NCI-H69 (cell line): Measurements from ENCODE around the gene ASMTL.
"Not testable (repeated sequence)": the region's sequence is repeated elsewhere in the genome, so short reads cannot be mapped to it uniquely, and the experiment has no call there.

Experiments
- DNase-seq: peaks from one replicate; lab custom pipeline; 2025; lab: John Stamatoyannopoulos, UW

ASMTL gene

GRCh38 chrX:1453951-1454785, 1.5 kb upstream of the ASMTL start:
- DNase-seq: no peak

GRCh38 chrX:1453395-1453783, 680 bp upstream of the ASMTL start:
- no peak for DNase-seq

- DNase-seq: no peak
These were observed 821 bp downstream of the ASMTL start for GRCh38 chrX:1451661-1452515.

- no peak for DNase-seq
These were observed 1.5 kb downstream of the ASMTL start for GRCh38 chrX:1451251-1451660.

GRCh38 chrX:1450361-1451161, 2.1 kb downstream of the ASMTL start:
- DNase-seq: no peak

- DNase-seq: no peak
These were observed 2.9 kb downstream of the ASMTL start for GRCh38 chrX:1449823-1450149.

GRCh38 chrX:1449036-1449822, 3.5 kb downstream of the ASMTL start:
- no peak for DNase-seq

- not testable (repeated sequence) for DNase-seq
These were observed 4.1 kb downstream of the ASMTL start for GRCh38 chrX:1448573-1449001.

- DNase-seq: not testable (repeated sequence)
These were observed 4.6 kb downstream of the ASMTL start for GRCh38 chrX:1447969-1448572.

- not testable (repeated sequence) for DNase-seq
These were observed 5.4 kb downstream of the ASMTL start for GRCh38 chrX:1446984-1447968.

- no peak for DNase-seq
These were observed 7.9 kb downstream of the ASMTL start for GRCh38 chrX:1444561-1445500.

GRCh38 chrX:1443496-1444075, 9.1 kb downstream of the ASMTL start:
- no peak for DNase-seq

- DNase-seq: no peak
These were observed 9.9 kb downstream of the ASMTL start for GRCh38 chrX:1442724-1443367.

GRCh38 chrX:1442016-1442665, 10.6 kb downstream of the ASMTL start:
- no peak for DNase-seq

- no peak for DNase-seq
These were observed 12.2 kb downstream of the ASMTL start for GRCh38 chrX:1440506-1440905.

GRCh38 chrX:1435241-1435895, 17.3 kb downstream of the ASMTL start:
- no peak for DNase-seq

GRCh38 chrX:1434871-1435240, 17.9 kb downstream of the ASMTL start:
- DNase-seq: no peak
